Glutamatergic neuron (in vitro differentiated cells): ENCODE results near the gene DISC1. TPM values are rescaled to one million over a fixed set of nuclear protein-coding genes. Genes with fewer than 3 reads are reported as not detected.
"Not testable (repeated sequence)": the region's sequence is repeated elsewhere in the genome, so short reads cannot be mapped to it uniquely, and the experiment has no call there.

ENCODE experiments used
- DNase-seq: peaks from one replicate; pipeline ENCODE4 v3.0.0; 2022
- H3K27ac Mint-ChIP-seq: one replicate; pipeline ENCODE4 v1.8.0; 2020; ENCODE audit warnings: mild to moderate bottlenecking, mixed read lengths, inconsistent platforms; ENCODE audit not compliant: unreplicated experiment
- H3K27me3 Mint-ChIP-seq: one replicate; pipeline ENCODE4 v1.8.0; 2020; ENCODE audit warnings: mild to moderate bottlenecking, moderate library complexity, mixed read lengths, inconsistent platforms; ENCODE audit not compliant: unreplicated experiment
- H3K36me3 Mint-ChIP-seq: one replicate; pipeline ENCODE4 v1.8.0; 2020; ENCODE audit warnings: mild to moderate bottlenecking, mixed read lengths, inconsistent platforms; ENCODE audit not compliant: unreplicated experiment
- H3K4me1 Mint-ChIP-seq: one replicate; pipeline ENCODE4 v1.8.0; 2020; ENCODE audit warnings: mild to moderate bottlenecking, low read depth, mixed read lengths, inconsistent platforms; ENCODE audit not compliant: unreplicated experiment
- H3K4me3 Mint-ChIP-seq: one replicate; pipeline ENCODE4 v1.8.0; 2020; ENCODE audit warnings: mild to moderate bottlenecking, mixed read lengths, inconsistent platforms; ENCODE audit not compliant: unreplicated experiment
- H3K9me3 Mint-ChIP-seq: one replicate; pipeline ENCODE4 v1.8.0; 2020; ENCODE audit warnings: mild to moderate bottlenecking, moderate library complexity, mixed read lengths, inconsistent platforms; ENCODE audit not compliant: unreplicated experiment
- total RNA-seq: library from RNA; stranded (reverse); fragmentation: NEBNext Ultra II Directional; extraction: Animal tissue kit (Norgen Biotek cat#: 25700); gene quantifications from one replicate; pipeline ENCODE4 v1.2.1, GENCODE V29; 2021; ENCODE audit not compliant: unreplicated experiment
- TF ChIP-seq, protein P1 (sequence below): fragments of 200-600 bp; sonication (generic); IDR thresholded peaks from one replicate; pipeline ENCODE4 v1.5.0; 2021; ENCODE audit not compliant: partially characterized antibody, unreplicated experiment

Gene DISC1
- total RNA-seq, 1 donor from 2014 or later, result 9.1 TPM

GRCh38 chr1:231656741-231657140 is 30.2 kb downstream of the DISC1 start:
- no peaks in the 10 kb centered on the region for H3K9me3 Mint-ChIP-seq
- H3K36me3 Mint-ChIP-seq, result peaks cover 17% of the 10 kb centered on the region
- TF ChIP-seq, protein P1, sequence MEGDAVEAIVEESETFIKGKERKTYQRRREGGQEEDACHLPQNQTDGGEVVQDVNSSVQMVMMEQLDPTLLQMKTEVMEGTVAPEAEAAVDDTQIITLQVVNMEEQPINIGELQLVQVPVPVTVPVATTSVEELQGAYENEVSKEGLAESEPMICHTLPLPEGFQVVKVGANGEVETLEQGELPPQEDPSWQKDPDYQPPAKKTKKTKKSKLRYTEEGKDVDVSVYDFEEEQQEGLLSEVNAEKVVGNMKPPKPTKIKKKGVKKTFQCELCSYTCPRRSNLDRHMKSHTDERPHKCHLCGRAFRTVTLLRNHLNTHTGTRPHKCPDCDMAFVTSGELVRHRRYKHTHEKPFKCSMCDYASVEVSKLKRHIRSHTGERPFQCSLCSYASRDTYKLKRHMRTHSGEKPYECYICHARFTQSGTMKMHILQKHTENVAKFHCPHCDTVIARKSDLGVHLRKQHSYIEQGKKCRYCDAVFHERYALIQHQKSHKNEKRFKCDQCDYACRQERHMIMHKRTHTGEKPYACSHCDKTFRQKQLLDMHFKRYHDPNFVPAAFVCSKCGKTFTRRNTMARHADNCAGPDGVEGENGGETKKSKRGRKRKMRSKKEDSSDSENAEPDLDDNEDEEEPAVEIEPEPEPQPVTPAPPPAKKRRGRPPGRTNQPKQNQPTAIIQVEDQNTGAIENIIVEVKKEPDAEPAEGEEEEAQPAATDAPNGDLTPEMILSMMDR, result no peak
- H3K27ac Mint-ChIP-seq, result no peak overlapping the region
- no peaks in the 10 kb centered on the region for H3K27me3 Mint-ChIP-seq
- no peak for DNase-seq
- no peaks in the 10 kb centered on the region for H3K4me1 Mint-ChIP-seq
- H3K4me3 Mint-ChIP-seq, result no peak overlapping the region

DNA sequence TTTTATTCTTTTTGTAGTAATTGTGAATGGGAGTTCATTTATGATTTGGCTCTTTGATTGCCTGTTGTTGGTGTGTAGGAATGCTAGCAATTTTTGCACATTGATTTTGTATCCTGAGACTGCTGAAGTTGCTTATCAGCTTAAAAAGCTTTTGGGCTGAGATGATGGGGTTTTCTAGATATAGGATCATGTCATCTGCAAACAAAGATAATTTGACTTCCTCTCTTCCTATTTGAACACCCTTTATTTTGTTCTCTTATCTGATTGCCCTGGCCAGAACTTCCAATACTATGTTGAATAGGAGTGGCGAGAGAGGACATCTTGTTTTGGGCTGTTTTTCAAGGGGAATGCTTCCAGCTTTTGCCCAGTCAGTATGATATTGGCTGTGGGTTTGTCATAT is 31.6 kb downstream of the DISC1 start:
- DNase-seq, H3K9me3 Mint-ChIP-seq, H3K27ac Mint-ChIP-seq, H3K4me1 Mint-ChIP-seq, H3K27me3 Mint-ChIP-seq, H3K4me3 Mint-ChIP-seq: not testable (repeated sequence)
- peaks cover 19% of the 10 kb centered on the region for H3K36me3 Mint-ChIP-seq

- no peak for DNase-seq
- no peak overlapping the region for H3K27ac Mint-ChIP-seq
- H3K36me3 Mint-ChIP-seq, result peaks cover 29% of the 10 kb centered on the region
- no peaks in the 10 kb centered on the region for H3K27me3 Mint-ChIP-seq
- no peaks in the 10 kb centered on the region for H3K9me3 Mint-ChIP-seq
- no peak overlapping the region for H3K4me3 Mint-ChIP-seq
- no peaks in the 10 kb centered on the region for H3K4me1 Mint-ChIP-seq
- TF ChIP-seq, protein P1, result no peak
Measured at GRCh38 chr1:231660198-231660597, 33.6 kb downstream of the DISC1 start.

GRCh38 chr1:231663211-231663792 is 36.7 kb downstream of the DISC1 start:
- no peak for DNase-seq
- H3K36me3 Mint-ChIP-seq, result peaks cover 22% of the 10 kb centered on the region
- peaks cover 9% of the 10 kb centered on the region for H3K4me1 Mint-ChIP-seq
- TF ChIP-seq, protein P1, result no peak
- no peaks in the 10 kb centered on the region for H3K27me3 Mint-ChIP-seq
- no peaks in the 10 kb centered on the region for H3K9me3 Mint-ChIP-seq
- H3K4me3 Mint-ChIP-seq, result no peak overlapping the region
- no peak overlapping the region for H3K27ac Mint-ChIP-seq

GRCh38 chr1:231665101-231665500 is 38.5 kb downstream of the DISC1 start:
- Mint-ChIP-seq H3K4me1 (peaks cover 9% of the 10 kb centered on the region), H3K9me3 (peaks cover 3% of the 10 kb centered on the region), H3K27me3 (no peaks in the 10 kb centered on the region), H3K4me3 (no peak overlapping the region), H3K36me3 (peaks cover 35% of the 10 kb centered on the region), H3K27ac (no peak overlapping the region)
- TF ChIP-seq, protein P1, result no peak
- DNase-seq, result no peak
